KG1 (cell line): ENCODE measurements around the gene FOXD2.

Source experiments
- DNase-seq: peaks from one replicate; lab custom pipeline; 2025; lab: John Stamatoyannopoulos, UW

The FOXD2 gene

DNA sequence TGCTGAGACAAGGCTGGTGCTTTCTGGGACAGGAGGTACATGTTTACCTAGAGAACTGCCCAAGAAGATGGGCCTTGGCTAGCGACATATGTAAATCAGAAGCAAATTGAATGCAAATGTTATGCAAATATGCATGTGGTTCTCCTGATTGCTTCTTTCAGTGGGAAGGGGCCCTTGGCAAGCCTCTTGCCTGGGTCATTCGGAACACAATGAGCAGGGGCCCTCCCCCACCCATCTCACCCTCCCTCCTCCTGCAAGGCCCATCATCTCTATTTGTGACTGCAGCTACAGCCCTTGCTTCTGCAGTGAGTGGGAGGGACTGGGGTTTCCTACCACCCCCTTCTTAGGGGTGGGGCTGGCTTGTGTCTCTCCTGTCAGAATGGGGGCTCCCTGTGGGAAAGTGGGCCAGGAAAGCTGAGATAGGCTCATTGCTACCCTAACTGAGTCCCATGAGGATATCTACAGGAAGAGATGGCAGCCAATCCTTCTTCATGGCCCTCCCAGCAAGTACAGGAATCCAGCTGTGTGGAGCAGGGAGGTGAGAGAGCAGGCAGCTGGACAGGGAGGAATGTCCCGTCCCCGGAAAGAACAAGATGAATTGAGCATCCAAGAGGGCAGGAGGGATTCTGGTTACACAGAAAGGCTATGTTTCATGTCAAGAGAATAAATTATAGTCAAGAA, 31.0 kb downstream of the FOXD2 start:
- DNase-seq: no peak

DNA sequence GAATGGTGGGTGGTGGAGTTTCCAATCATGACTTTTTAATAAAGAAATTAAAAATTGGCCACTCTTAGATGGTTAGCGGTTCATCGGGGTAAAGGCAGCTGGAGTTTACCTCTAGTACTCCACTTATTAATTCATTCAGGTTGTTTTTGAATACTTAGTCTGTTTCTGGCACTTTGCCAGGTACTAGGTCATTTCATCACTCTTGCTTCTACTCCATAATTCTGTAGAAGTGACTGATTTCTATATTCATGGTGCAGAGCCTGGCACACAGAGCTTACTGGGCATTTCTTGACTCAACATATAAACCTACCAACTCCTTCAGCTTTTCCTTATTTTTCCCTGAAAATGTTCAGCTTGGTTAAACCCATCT, 31.5 kb downstream of the FOXD2 start:
- no peak for DNase-seq

DNA sequence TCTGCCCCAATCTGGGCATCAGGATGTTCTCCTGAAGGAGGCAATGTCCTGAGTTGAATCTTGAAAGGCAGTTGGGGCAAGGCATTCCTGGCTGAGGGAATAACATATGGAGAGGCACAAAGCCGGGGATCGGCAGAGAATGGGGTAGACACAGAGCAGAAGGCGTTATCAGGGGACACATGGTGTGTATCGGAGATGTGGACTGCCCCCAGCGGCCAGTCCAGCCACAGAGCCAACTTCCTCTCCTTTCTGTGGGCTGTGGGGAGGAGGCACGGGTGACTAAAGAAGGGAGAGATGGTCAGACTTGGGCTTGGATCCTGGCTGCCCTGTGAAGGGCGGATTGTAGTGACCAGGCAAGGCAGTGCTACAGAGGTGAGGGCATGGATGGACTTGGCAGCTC, 32.1 kb downstream of the FOXD2 start:
- DNase-seq: no peak

DNA sequence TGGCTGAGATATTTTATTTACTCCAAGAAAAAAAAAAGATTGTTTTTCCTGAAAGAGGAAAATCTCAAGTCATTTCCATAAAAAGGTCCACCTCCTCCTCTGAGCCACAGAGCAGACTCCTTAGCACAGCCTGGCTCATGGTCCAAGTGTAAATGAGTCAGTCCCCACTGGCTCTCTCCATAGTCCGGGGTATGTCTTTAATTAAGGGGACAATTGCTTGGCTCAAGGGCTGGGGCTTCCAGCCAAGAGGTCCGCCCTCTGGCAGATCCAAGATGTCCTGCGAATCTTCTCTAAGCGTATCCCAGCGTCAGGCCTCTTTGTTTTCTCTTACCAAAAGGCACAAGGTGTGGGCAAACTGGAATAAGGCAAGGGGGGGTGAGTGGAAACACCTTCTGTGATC, 33.3 kb downstream of the FOXD2 start:
- no peak for DNase-seq

DNA sequence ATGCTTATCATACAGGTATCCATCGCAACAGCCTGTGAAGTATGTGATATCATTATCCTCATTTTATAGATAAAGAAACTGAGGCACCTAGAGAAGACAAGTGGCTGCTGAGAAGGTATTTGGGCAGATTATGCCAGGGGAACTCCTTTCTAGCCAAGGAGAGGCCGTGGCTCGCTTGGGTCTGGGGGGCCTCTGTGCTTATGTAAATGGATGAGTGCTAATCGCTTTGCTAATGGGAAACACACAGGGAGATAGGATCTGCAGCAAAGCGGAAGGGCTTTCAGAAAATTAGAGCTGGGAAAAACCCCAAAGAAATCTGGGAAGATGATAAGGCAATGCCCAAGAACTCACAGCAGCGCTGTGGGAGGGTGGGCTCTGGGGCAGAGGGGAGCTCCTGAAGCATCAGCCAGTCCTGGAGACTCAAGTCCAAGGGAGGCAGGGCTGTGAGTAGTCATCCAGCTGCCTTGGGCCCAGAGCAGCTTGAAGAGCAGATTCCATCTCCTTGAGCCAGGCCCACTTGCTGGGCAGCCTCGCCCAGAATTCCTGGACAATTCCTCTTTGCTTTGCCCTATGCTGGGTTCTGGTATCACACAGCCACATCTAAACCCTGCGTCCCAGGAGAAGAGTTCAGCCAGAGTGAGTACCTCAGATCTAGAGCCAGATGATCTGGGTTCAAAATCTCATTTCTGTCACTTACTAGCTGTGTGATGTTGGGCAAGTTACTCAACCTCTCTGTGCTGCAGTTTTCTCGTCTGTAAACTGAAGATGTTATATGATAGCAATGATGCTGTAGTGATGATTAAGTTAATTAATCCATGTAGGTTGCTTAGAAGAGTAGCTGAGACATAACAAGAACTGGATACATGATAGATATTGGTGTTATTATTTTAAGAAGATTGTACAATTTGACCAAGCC, 36.7 kb downstream of the FOXD2 start:
- DNase-seq: no peak

DNA sequence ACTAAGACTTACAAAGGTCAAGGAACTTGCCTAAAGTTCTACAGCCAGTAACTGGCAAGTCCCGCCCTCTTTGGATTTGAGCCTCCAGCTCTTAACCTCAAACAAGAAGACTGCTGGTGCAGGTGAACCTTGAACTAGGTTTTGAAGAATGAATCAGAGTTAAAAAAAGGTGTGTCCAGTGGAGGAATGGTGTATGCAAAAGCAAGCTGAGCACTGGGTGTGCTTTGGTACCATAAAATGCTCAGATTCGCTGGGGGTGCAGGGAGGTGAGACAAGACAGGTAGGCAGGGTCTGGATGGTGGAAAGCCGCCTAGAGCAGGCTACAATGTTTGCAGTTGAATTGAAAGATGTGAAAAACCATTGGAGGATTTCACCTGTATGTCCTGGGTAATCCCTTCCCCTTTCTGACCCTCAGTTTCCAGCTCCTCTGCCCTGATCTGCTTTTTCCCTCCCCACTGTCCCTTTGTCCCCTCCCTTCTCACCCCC, 39.8 kb downstream of the FOXD2 start:
- no peak for DNase-seq

DNA sequence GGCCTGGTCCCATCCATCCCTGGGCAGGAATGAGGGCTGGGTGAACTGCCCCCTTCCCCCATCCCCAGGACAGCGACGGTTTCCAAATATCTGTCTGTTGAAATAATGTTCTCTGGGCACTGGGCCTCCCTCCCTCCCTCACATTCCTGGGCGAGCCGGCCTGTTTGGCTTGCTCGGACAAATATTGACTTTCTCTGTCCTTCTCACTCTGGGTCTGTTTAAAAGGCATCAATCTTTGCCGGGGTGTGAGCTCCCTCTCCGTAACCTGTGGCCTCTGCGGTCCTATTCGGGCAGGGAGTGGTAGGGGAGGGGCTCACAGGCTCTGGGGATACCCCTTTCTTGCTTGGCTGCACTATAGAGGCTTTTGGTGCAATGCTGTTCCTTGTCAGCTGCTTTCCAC, 40.2 kb downstream of the FOXD2 start:
- DNase-seq: no peak

DNA sequence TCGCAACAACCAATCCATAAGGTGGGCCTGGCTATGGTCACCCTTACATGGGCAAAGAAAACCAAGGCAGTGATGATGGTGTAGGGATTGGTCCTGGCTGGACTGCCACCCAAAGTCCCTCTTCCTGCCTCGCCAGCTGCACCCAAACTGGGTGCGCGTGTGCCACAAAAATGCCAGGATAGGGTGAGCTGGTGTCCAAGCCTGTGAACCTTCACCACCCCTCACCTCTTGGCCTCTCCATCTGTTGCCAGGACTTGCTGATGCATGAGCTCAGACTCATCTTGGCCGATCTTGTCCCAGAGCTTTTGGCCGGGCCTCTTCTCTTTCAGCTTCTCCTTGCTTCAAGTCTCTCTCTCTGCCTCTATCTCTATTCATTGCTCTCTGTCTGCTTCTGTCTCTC, 41.8 kb downstream of the FOXD2 start:
- no peak for DNase-seq

DNA sequence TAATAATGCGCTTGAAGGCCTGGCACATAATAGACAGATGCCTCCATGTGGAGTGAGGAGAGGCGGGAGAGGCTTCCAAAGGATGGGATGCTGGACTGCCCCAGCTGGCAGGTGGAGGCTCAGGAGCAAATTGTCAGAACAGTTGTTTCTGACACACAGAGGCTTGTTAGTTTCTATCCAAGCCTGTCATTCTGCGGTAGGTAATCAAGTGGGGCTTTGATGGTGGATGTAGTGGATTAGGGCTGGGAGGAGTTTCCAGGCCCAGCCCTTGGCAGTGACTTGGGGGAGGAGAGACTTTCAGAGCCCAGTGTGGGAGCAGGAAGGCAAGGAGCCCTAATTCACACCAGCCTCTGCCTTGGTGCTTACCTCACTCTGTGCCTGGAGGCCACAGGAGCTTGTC, 44.1 kb downstream of the FOXD2 start:
- no peak for DNase-seq

DNA sequence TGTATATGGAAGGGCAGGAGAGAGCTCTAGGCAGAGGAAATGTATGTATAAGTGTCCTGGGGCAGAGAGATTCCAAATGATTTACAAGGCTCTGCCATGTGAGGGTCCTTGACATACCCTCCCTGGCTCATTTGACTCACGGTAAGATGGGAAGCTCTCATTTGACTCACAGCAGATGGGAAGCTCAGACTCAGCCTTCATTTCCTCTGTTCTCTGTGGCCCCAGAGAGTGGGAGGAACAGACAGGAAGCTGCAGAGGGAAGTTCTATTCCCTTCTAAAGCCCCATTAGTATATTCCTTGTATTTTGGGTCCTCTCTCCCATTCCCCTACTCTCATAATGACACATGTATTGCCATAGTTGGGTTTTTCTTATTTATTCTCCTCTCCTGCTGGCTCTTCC, 44.9 kb downstream of the FOXD2 start:
- DNase-seq: no peak

DNA sequence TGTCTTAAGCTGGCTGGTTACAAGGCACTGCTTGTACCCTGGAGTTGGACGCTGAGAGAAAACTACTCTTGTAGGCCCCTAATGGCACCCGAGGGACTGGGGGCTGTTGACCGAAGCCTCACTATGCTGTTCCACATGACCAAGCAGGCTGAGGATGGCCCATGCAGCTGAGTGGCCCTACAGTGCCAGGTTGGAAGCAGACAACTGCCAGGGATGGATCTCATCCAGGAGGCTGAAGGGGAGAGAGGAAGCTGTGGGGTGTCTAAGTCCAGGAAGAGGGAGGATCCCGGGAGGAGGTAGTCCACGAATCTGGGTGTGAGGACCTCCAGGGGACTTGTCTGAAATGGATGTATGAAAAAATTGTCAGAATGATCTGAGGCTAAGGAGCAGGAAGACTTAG, 45.8 kb downstream of the FOXD2 start:
- no peak for DNase-seq

DNA sequence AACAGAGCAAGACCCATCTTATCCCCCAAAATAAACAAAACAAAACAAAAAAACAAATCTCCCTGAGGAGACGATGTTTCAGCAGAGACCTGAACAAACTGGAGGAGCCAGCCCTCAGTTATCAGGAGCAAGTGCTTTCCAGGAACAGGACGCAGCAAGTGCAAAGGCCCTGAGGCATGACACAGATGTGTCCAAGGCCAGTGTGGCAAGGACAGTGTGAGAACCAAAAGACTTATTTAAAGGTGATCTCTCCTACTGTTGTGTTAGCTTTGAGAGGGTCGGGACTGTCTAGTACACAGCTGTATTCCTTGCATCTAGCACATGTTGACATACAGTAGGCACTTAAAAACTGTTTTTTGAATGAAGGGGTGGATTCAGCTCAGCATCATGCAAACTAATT, 48.0 kb downstream of the FOXD2 start:
- no peak for DNase-seq

DNA sequence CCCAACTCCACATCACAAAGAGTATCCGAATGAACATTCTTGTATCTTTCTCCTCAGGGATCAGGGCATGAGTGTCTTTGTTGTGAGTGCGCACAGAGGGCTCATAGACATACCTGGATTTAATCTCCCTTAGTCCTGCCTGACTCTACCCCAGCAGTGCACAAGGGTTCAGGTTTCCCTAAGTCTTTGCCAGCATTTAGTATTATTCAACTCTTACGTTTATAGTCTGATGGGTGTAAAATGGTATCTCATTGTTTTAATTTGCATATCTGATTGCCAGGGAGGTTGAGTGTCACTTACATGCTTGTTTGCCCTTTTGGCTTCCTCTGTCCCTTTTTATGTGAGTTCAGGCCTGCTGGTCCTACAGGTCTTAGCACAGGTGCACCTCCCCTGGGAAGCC, 49.5 kb downstream of the FOXD2 start:
- DNase-seq: no peak

DNA sequence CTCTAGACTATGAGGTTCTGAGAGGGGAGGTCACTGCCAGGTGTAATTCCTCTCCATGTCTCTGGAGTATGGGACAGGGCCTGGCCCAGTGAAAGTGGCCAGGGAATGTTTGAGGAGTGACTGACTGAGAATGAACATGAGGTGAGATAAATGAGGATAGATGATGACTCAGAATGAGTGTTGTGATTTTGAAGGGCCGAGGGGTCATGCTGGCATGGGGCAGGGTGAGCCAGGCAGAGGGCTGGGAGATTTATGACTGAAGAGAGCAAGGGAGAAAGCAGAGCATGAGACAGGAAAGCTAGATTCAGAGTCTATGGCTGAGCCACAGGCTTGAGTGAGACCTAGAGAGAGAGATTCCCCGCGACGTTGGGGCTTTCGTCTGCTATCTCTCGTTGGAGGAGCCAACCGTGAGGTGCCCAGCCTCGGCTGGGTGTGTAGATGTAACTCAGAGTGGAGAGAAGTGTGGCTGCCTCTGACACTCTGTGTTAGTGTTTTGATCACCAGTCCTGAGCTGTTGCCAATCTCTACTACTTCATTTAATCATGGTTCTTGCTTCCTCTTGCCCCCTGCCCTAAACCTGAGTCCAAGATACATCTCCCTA, 50.1 kb downstream of the FOXD2 start:
- DNase-seq: no peak
